H1 (cell line): ENCODE measurements around the gene UGT1A3. TPM values are rescaled to one million over a fixed set of nuclear protein-coding genes. Genes with fewer than 3 reads are reported as not detected.

Experiments used
- CTCF ChIA-PET: fragments of 300-600 bp; sonication (Branson Sonifier 250); formaldehyde crosslinking; loops from one replicate; lab custom pipeline; 2021; ENCODE audit not compliant: partially characterized antibody; lab: Charles Lee
- POLR2A ChIA-PET: fragments of 300-600 bp; sonication (Branson Sonifier 250); formaldehyde crosslinking; loops from one replicate; lab custom pipeline; 2021; ENCODE audit warnings: inconsistent platforms; ENCODE audit not compliant: partially characterized antibody; lab: Charles Lee
- DNase-seq, 2 experiments: peaks; one replicate each; pipeline versions ENCODE4 v3.0.0 to v3.0.0-alpha.2; 2010 to 2022; ENCODE audit warnings: low spot score in 2 of 2, low read depth in 1 of 2, mixed read lengths in 1 of 2
- FAIRE-seq: peaks from 2 replicates; lab custom pipeline; 2011; peaks lifted over from hg19 to GRCh38; lab: Jason Lieb, UNC
- H2AFZ ChIP-seq: 2 replicates; pipeline ENCODE4 v1.8.1; 2012; ENCODE audit warnings: low read length, inconsistent platforms
- H2AK5ac ChIP-seq: 2 replicates; pipeline ENCODE4 v1.6.1; 2013; ENCODE audit warnings: low read depth, low read length
- H2BK120ac ChIP-seq: replicated peaks from 2 replicates; pipeline ENCODE3; 2013; ENCODE audit warnings: low read depth, low read length, inconsistent platforms
- H2BK12ac ChIP-seq: 2 replicates; pipeline ENCODE4 v1.6.1; 2013; ENCODE audit warnings: low read depth, low read length
- H2BK15ac ChIP-seq: 2 replicates; pipeline ENCODE4 v1.6.1; 2013; ENCODE audit warnings: low read length
- H2BK20ac ChIP-seq: 2 replicates; pipeline ENCODE4 v1.6.1; 2013; ENCODE audit warnings: low read length
- H2BK5ac ChIP-seq: 2 replicates; pipeline ENCODE4 v1.6.1; 2013; ENCODE audit warnings: low read depth, low read length
- H3K14ac ChIP-seq: 2 replicates; pipeline ENCODE4 v1.6.1; 2013; ENCODE audit warnings: inconsistent platforms; ENCODE audit not compliant: insufficient read length
- H3K18ac ChIP-seq: 2 replicates; pipeline ENCODE4 v1.6.1; 2013; ENCODE audit warnings: low read length; ENCODE audit errors: extremely low read depth
- H3K23ac ChIP-seq: 2 replicates; pipeline ENCODE4 v1.6.1; 2013; ENCODE audit warnings: inconsistent platforms; ENCODE audit not compliant: insufficient read length
- H3K23me2 ChIP-seq: 2 replicates; pipeline ENCODE4 v1.6.1; 2013; ENCODE audit warnings: low read depth, low read length
- H3K27ac ChIP-seq: 2 replicates; pipeline ENCODE4 v1.6.1; 2011; ENCODE audit warnings: low read depth, low read length, inconsistent platforms
- H3K27me3 ChIP-seq, 4 experiments: replicated peaks in 1 of 4; 1 replicate in 1 of 4; 2 replicates in 3 of 4; pipeline versions ENCODE4 v1.6.1 to v1.8.1; 2011 to 2013; ENCODE audit warnings: low read length in 3 of 4, mild to moderate bottlenecking in 3 of 4, inconsistent platforms in 2 of 4, mixed read lengths in 2 of 4, moderate library complexity in 1 of 4; ENCODE audit not compliant: control insufficient read depth in 3 of 4, insufficient read depth in 3 of 4; ENCODE audit errors: extremely low read depth in 1 of 4
- H3K36me3 ChIP-seq, 4 experiments: 2 replicates each; pipeline versions ENCODE4 v1.6.1 to v1.8.1; 2011 to 2013; ENCODE audit warnings: mild to moderate bottlenecking in 4 of 4, low read length in 3 of 4, moderate library complexity in 2 of 4, control low read depth in 1 of 4, inconsistent platforms in 1 of 4; ENCODE audit not compliant: insufficient read depth in 4 of 4, control insufficient read depth in 2 of 4
- H3K4ac ChIP-seq: replicated peaks from 2 replicates; pipeline ENCODE3; 2013; ENCODE audit warnings: low read length, low read depth, mixed read lengths, inconsistent platforms; ENCODE audit not compliant: insufficient read length
- H3K4me1 ChIP-seq, 4 experiments: replicated peaks in 1 of 4; 1 replicate in 1 of 4; 2 replicates in 3 of 4; pipeline versions ENCODE4 v1.6.1 to v1.8.1; 2011 to 2013; ENCODE audit warnings: low read length in 3 of 4, inconsistent platforms in 2 of 4, mixed read lengths in 1 of 4; ENCODE audit not compliant: insufficient read depth in 4 of 4, control insufficient read depth in 3 of 4
- H3K4me2 ChIP-seq, 2 experiments: 2 replicates each; pipeline versions ENCODE4 v1.6.1 to v1.8.1; 2011 to 2013; ENCODE audit warnings: low read depth in 2 of 2, low read length in 2 of 2, control low read depth in 1 of 2, inconsistent platforms in 1 of 2, mild to moderate bottlenecking in 1 of 2; ENCODE audit not compliant: insufficient read depth in 1 of 2
- H3K4me3 ChIP-seq, 4 experiments: fragments of 200-600, 300-600 bp in 1 of 4; sonication (generic), shearing (Covaris generic), sonication (Bioruptor Twin) in 1 of 4; 2 replicates each; pipeline versions ENCODE4 v1.5.1 to v1.8.1; 2011 to 2016; ENCODE audit warnings: low read length in 4 of 4, low read depth in 3 of 4, control low read depth in 2 of 4, inconsistent platforms in 2 of 4, mild to moderate bottlenecking in 2 of 4, mixed read lengths in 1 of 4, moderate library complexity in 1 of 4; ENCODE audit not compliant: insufficient read depth in 2 of 4; ENCODE audit errors: extremely low read depth in 1 of 4
- H3K56ac ChIP-seq: replicated peaks from 2 replicates; pipeline ENCODE3; 2013; ENCODE audit warnings: low read depth, mild to moderate bottlenecking, mixed read lengths, low read length, inconsistent platforms; ENCODE audit not compliant: insufficient read length
- H3K79me1 ChIP-seq: 2 replicates; pipeline ENCODE4 v1.6.1; 2013; ENCODE audit warnings: low read depth, low read length, control low read depth
- H3K79me2 ChIP-seq, 2 experiments: 2 replicates each; pipeline versions ENCODE4 v1.6.1 to v1.8.1; 2012 to 2013; ENCODE audit warnings: low read length in 2 of 2, mild to moderate bottlenecking in 2 of 2, inconsistent platforms in 1 of 2; ENCODE audit not compliant: insufficient read depth in 2 of 2, control insufficient read depth in 1 of 2
- H3K9ac ChIP-seq, 4 experiments: replicated peaks in 1 of 4; 1 replicate in 1 of 4; 2 replicates in 3 of 4; pipeline versions ENCODE4 v1.6.1 to v1.8.1; 2011 to 2013; ENCODE audit warnings: low read depth in 3 of 4, low read length in 3 of 4, control low read depth in 2 of 4, mild to moderate bottlenecking in 2 of 4, moderate library complexity in 2 of 4, inconsistent platforms in 1 of 4; ENCODE audit errors: extremely low read depth in 1 of 4
- H3K9me3 ChIP-seq, 2 experiments: 2 replicates each; pipeline versions ENCODE4 v1.6.1 to v1.8.1; 2012 to 2013; ENCODE audit warnings: mild to moderate bottlenecking in 2 of 2, moderate library complexity in 2 of 2, control low read depth in 1 of 2, inconsistent platforms in 1 of 2, low read depth in 1 of 2, low read length in 1 of 2, mixed read lengths in 1 of 2; ENCODE audit not compliant: insufficient read depth in 2 of 2
- H4K20me1 ChIP-seq, 2 experiments: replicated peaks in 1 of 2; 2 replicates each; pipeline versions ENCODE3 to v1.8.1; 2011 to 2013; ENCODE audit warnings: inconsistent platforms in 2 of 2, low read length in 2 of 2, mild to moderate bottlenecking in 1 of 2; ENCODE audit not compliant: insufficient read depth in 2 of 2, control insufficient read depth in 1 of 2
- H4K5ac ChIP-seq: 2 replicates; pipeline ENCODE4 v1.6.1; 2013; ENCODE audit warnings: low read length, low read depth, mixed read lengths, inconsistent platforms; ENCODE audit not compliant: insufficient read length
- H4K8ac ChIP-seq: 2 replicates; pipeline ENCODE4 v1.8.0; 2013; ENCODE audit warnings: mild to moderate bottlenecking, moderate library complexity, low read length, inconsistent platforms; ENCODE audit not compliant: insufficient read depth; ENCODE audit errors: extremely low read depth
- H4K91ac ChIP-seq: replicated peaks from 2 replicates; pipeline ENCODE3; 2013; ENCODE audit warnings: low read length, mixed read lengths, inconsistent platforms; ENCODE audit not compliant: insufficient read length
- GABPA ChIP-seq: IDR thresholded peaks from 2 replicates; pipeline ENCODE4 v1.6.1; 2011; ENCODE audit warnings: mild to moderate bottlenecking, low read length, moderate library complexity, borderline replicate concordance; ENCODE audit not compliant: insufficient read depth
- PHF8 ChIP-seq: fragments of 200-600 bp; sonication (generic); conservative IDR thresholded peaks from 2 replicates; pipeline ENCODE4 v1.7.1; 2012; ENCODE audit warnings: low read depth, mild to moderate bottlenecking, inconsistent platforms, low read length, moderate library complexity
- RNF2 ChIP-seq: fragments of 200-900, 300-1000 bp; sonication (generic); IDR thresholded peaks from 2 replicates; pipeline ENCODE4 v1.7.1; 2016; ENCODE audit warnings: borderline replicate concordance, low read depth, mild to moderate bottlenecking, antibody characterized with exemption, low read length; ENCODE audit not compliant: poor library complexity, severe bottlenecking; ENCODE audit errors: missing control alignments
- SIRT6 ChIP-seq: IDR thresholded peaks from one replicate; pipeline ENCODE4 v1.7.1; 2012; ENCODE audit warnings: low read length, inconsistent platforms
- WGBS, 2 experiments: shearing (Covaris generic) in 1 of 2; methylation state at CpG; one replicate each; pipeline versions ENCODE4 v1.1.6 to v1.1.7; 2013 to 2015; ENCODE audit warnings: low lambda C conversion rate in 2 of 2, mixed read lengths in 2 of 2, inconsistent platforms in 1 of 2, low coverage in 1 of 2, missing lambda C conversion rate in 1 of 2; ENCODE audit not compliant: insufficient replicate concordance in 2 of 2, insufficient coverage in 1 of 2, insufficient read length in 1 of 2; ENCODE audit errors: extremely low coverage in 1 of 2, missing lambda C conversion rate in 1 of 2; 5-methylcytosine and 5-hydroxymethylcytosine counted together
- polyA plus RNA-seq, 7 experiments: library from polyadenylated mRNA; depleted of rRNA in 3 of 7; stranded (reverse) in 5 of 7; unstranded in 2 of 7; fragments of >200 nt in 5 of 7; fragments of 200-250 nt in 2 of 7; gene quantifications; 1 replicate in 5 of 7; 2 replicates in 1 of 7; 4 replicates in 1 of 7; pipeline versions ENCODE4 v1.2.1 to v1.2.3, GENCODE V29; 2011 to 2013; ENCODE audit warnings: missing spikeins in 2 of 7, mixed read lengths in 2 of 7
- total RNA-seq: library from RNA; stranded (reverse); fragmentation: NEBNext Ultra II Directional; extraction: Animal tissue kit (Norgen Biotek cat#: 25700); gene quantifications from 2 replicates; pipeline ENCODE4 v1.2.1, GENCODE V29; 2021

UGT1A3 gene
- total and polyA plus RNA-seq, 2 of the 8 experiments (the other 6 are each of a cell fraction or from before 2014, with no cell fraction given) = not detected

GRCh38 chr2:233795735-233796171 is 66.9 kb downstream of the UGT1A3 start:
- H3K56ac ChIP-seq = no peak overlapping the region
- no peak overlapping the region for H2BK120ac ChIP-seq
- no peak overlapping the region for H4K5ac ChIP-seq
- no peak overlapping the region for H3K4ac ChIP-seq
- FAIRE-seq (no peak), DNase-seq (peak in 1 of 2 experiments; percentile 26)
- no peak overlapping the region for H2BK5ac ChIP-seq
- no peaks in the 10 kb centered on the region for H4K20me1 ChIP-seq
- no peak overlapping the region for H3K9ac ChIP-seq
- no peak overlapping the region for H3K4me3 ChIP-seq
- no peak overlapping the region for H3K23ac ChIP-seq
- no peak overlapping the region for H3K4me2 ChIP-seq
- no peaks in the 10 kb centered on the region for H3K36me3 ChIP-seq
- H2BK15ac ChIP-seq = no peak overlapping the region
- no peak overlapping the region for H2BK20ac ChIP-seq
- H3K14ac ChIP-seq = no peak overlapping the region
- H3K18ac ChIP-seq = no peak overlapping the region
- 90% methylated on average over 12 of the region's 13 CpGs; no CpG with 5 or more reads in 1 of the 2 experiments for WGBS, 2 experiments
- POLR2A ChIA-PET = no interaction called here
- no peak overlapping the region for H2BK12ac ChIP-seq
- CTCF ChIA-PET = interaction anchor here (0.6 to 1.6 kb wide), 5 partner anchors 10 to 123 kb away, joined by 3 to 9 read pairs (median 3); no protein-coding TSS in a partner anchor
- no peak overlapping the region for H2AK5ac ChIP-seq
- H3K23me2 ChIP-seq = no peaks in the 10 kb centered on the region
- H4K91ac ChIP-seq = no peak overlapping the region
- no peak overlapping the region for H4K8ac ChIP-seq
- no peaks in the 10 kb centered on the region for H3K27me3 ChIP-seq
- H3K27ac ChIP-seq = no peak overlapping the region
- H3K79me1 ChIP-seq = no peaks in the 10 kb centered on the region
- H3K4me1 ChIP-seq = no peaks in the 10 kb centered on the region
- peaks cover 0 to 5% of the 10 kb centered on the region in 2 experiments; a peak in 2 of 4 replicates for H3K9me3 ChIP-seq
- no peak overlapping the region for H2AFZ ChIP-seq
- no peaks in the 10 kb centered on the region for H3K79me2 ChIP-seq
- TF ChIP-seq PHF8 (no peak), SIRT6 (no peak), RNF2 (no peak), GABPA (no peak)
